Measurements from ENCODE around the gene VPS13D. TPM values are rescaled to one million over a fixed set of nuclear protein-coding genes. Genes with fewer than 3 reads are reported as not detected.

Gene VPS13D
- total RNA-seq, 1 experiment from 2014 or later: 20.2 TPM

DNA sequence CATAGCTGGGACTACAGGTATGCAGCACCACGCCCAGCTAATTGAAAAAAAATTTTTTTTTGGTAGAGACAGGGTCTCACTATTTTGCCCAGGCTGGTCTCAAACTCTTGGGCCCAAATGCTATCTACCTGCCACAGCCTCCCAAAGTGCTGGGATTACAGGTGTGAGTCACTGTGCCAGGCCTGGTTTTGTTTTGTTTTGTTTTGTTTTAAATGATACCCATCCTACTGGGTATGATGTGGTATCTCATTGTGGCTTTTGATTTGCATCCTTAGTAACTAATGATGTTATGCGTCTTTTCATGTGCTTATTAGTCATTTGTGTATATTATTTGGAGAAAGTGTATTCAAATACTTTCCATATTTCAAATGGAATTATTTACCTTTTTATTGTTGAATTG lies 142.3 kb downstream of the VPS13D start:
- TF ChIP-seq, protein P1, sequence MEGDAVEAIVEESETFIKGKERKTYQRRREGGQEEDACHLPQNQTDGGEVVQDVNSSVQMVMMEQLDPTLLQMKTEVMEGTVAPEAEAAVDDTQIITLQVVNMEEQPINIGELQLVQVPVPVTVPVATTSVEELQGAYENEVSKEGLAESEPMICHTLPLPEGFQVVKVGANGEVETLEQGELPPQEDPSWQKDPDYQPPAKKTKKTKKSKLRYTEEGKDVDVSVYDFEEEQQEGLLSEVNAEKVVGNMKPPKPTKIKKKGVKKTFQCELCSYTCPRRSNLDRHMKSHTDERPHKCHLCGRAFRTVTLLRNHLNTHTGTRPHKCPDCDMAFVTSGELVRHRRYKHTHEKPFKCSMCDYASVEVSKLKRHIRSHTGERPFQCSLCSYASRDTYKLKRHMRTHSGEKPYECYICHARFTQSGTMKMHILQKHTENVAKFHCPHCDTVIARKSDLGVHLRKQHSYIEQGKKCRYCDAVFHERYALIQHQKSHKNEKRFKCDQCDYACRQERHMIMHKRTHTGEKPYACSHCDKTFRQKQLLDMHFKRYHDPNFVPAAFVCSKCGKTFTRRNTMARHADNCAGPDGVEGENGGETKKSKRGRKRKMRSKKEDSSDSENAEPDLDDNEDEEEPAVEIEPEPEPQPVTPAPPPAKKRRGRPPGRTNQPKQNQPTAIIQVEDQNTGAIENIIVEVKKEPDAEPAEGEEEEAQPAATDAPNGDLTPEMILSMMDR (conservative IDR thresholded peaks at IDR 0.05): no peak
- Histone ChIP-seq H2AFZ (ENCODE audit: low read length) (no peak overlapping the region), H3K9me3 (ENCODE audit: control insufficient read depth, low read depth, low read length) (no peaks in the 10 kb centered on the region), H3K23ac (ENCODE audit: insufficient read length, low read depth, low read length) (no peak overlapping the region), H4K91ac (ENCODE audit: insufficient read length, low read depth, low read length) (no peak overlapping the region), H3K4me2 (ENCODE audit: insufficient read depth, insufficient read length, low read length) (no peak overlapping the region), H3K79me2 (ENCODE audit: insufficient read depth, low read length) (no peaks in the 10 kb centered on the region), H3K79me1 (ENCODE audit: insufficient read depth, low read depth, low read length, poor library complexity, severe bottlenecking) (no peaks in the 10 kb centered on the region), H4K5ac (ENCODE audit: insufficient read length, low read depth, low read length) (no peak overlapping the region), H2BK5ac (ENCODE audit: insufficient read length, low read length) (no peak overlapping the region), H3K23me2 (ENCODE audit: insufficient read length, low read depth, low read length, poor library complexity, severe bottlenecking) (no peaks in the 10 kb centered on the region), H3K4ac (ENCODE audit: low read depth, low read length) (no peak overlapping the region), H3K27ac (ENCODE audit: insufficient read length, low read depth, low read length) (no peak overlapping the region), H2BK15ac (ENCODE audit: low read depth, low read length) (no peak overlapping the region), H3K4me1 (ENCODE audit: insufficient read depth, low read length) (no peaks in the 10 kb centered on the region), H3T11ph (ENCODE audit: low read length) (no peak overlapping the region), H2AK5ac (ENCODE audit: insufficient read length, low read length) (no peak overlapping the region), H4K8ac (replicated peaks; ENCODE audit: insufficient read length, low read depth, low read length) (no peak overlapping the region), H2BK12ac (ENCODE audit: insufficient read length, low read depth, low read length) (no peak overlapping the region), H2BK120ac (ENCODE audit: low read depth, low read length, poor library complexity, severe bottlenecking) (no peak overlapping the region), H3K56ac (ENCODE audit: insufficient read length, low read depth, low read length) (no peak overlapping the region), H3K14ac (ENCODE audit: insufficient read depth, low read length) (no peak overlapping the region), H3K27me3 (ENCODE audit: insufficient read depth, low read length) (no peaks in the 10 kb centered on the region), H3K18ac (ENCODE audit: insufficient read length, low read depth, low read length) (no peak overlapping the region), H3K9ac (ENCODE audit: extremely low read depth, insufficient read length, low read length) (no peak overlapping the region), H4K20me1 (ENCODE audit: control insufficient read depth, insufficient read depth, insufficient read length) (no peaks in the 10 kb centered on the region), H2BK20ac (ENCODE audit: low read depth, low read length, poor library complexity, severe bottlenecking) (no peak overlapping the region)
- DNase-seq: no peak
- Mint-ChIP-seq H3K27me3 (ENCODE audit: low read depth) (no peaks in the 10 kb centered on the region), H3K36me3 (ENCODE audit: insufficient read depth in 1 of 3, low read depth in 3 of 3) (peaks cover 5 to 13% (median 8%) of the 10 kb centered on the region in 3 experiments; a peak in 5 of 7 replicates), H3K27ac (no peak overlapping the region), H3K4me1 (0 out of 4 replicates have a peak, but pooled peaks cover 0 to under 1% of the 10 kb centered on the region in 2 experiments), H3K4me3 (no peak overlapping the region), H3K9me3 (no peaks in the 10 kb centered on the region)
- WGBS (ENCODE audit: extremely low coverage, insufficient read length, low lambda C conversion rate): no CpG with 5 or more reads among the region's 2 CpGs

Measured in H9 (cell line).